ENCODE data around the gene RAD51B.

RAD51B gene

GRCh38 chr14:68775614-68776126 is 956.1 kb downstream of the RAD51B start:
- no peak for DNase-seq

GRCh38 chr14:68777644-68778043 is 958.1 kb downstream of the RAD51B start:
- DNase-seq = no peak
